Breast epithelium (tissue), 3 donors: ENCODE results near the gene HSD11B1.

Source experiments
- POLR2A ChIP-seq: fragments of 450-650 bp; IDR thresholded peaks from one replicate; pipeline ENCODE4 v1.6.1; 2016; ENCODE audit warnings: antibody characterized with exemption, mild to moderate bottlenecking, moderate library complexity
- POLR2AphosphoS5 ChIP-seq, 3 donors: sonication (generic); formaldehyde crosslinking; IDR thresholded peaks; one replicate each; pipeline ENCODE4 v1.6.1; 2017; ENCODE audit warnings: antibody characterized with exemption in 3 of 3
- TF ChIP-seq, protein P1 (sequence below), 3 donors: fragments of 450-650 bp; IDR thresholded peaks; one replicate each; pipeline ENCODE4 v1.5.1; 2016 to 2017; ENCODE audit warnings: antibody characterized with exemption in 3 of 3, mild to moderate bottlenecking in 3 of 3, moderate library complexity in 3 of 3

DNA sequence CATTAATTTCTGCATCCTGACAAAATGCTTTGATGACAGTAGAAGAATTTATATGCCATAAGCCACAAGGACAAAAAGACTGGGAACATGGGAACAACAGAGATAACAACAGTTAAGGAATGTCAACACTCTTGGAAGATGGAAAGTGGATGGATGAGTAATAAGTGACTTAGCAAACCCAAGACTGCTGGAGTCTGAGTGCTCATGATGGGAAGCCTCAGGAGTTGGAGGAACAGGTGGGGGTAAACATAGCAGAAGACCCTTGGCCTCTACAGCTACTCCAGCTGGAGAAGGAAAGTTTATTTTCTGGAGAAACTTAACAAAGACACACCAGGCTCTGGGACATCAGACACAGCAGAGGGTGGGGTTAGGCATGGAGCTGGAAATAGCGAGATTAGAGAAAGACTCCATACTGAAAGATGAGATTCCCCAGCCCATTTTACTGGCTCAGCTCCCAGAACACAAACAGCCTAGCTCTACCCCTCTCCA lies 15.9 kb upstream of the HSD11B1 start:
- TF ChIP-seq, protein P1, sequence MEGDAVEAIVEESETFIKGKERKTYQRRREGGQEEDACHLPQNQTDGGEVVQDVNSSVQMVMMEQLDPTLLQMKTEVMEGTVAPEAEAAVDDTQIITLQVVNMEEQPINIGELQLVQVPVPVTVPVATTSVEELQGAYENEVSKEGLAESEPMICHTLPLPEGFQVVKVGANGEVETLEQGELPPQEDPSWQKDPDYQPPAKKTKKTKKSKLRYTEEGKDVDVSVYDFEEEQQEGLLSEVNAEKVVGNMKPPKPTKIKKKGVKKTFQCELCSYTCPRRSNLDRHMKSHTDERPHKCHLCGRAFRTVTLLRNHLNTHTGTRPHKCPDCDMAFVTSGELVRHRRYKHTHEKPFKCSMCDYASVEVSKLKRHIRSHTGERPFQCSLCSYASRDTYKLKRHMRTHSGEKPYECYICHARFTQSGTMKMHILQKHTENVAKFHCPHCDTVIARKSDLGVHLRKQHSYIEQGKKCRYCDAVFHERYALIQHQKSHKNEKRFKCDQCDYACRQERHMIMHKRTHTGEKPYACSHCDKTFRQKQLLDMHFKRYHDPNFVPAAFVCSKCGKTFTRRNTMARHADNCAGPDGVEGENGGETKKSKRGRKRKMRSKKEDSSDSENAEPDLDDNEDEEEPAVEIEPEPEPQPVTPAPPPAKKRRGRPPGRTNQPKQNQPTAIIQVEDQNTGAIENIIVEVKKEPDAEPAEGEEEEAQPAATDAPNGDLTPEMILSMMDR (IDR thresholded peaks at IDR 0.05), result no peak
- TF ChIP-seq POLR2A (no peak), POLR2AphosphoS5 (IDR thresholded peaks at IDR 0.05) (no peak)
